K562 (cell line): Measurements from ENCODE around the gene NTPCR. TPM values are rescaled to one million over a fixed set of nuclear protein-coding genes. Genes with fewer than 3 reads are reported as not detected.

Experiments
- ATAC-seq: fragments of 200-7000 bp; cut with Tn5 transposase; 3 replicates; pipeline ENCODE4 v1.9.1; 2020; ENCODE audit warnings: moderate library complexity
- BruUV-seq: library from RNA; stranded (reverse); fragments of 400-500 nt; replicated peaks from 2 replicates; lab custom pipeline; 2021; lab: Mats Ljungman, UMichigan
- CTCF ChIA-PET: fragments of 300-600 bp; formaldehyde crosslinking; extraction: SDS; loops from one replicate; lab custom pipeline; 2021; ENCODE audit warnings: low intra/inter-chr PET ratio; lab: Yijun Ruan, JAX
- POLR2A ChIA-PET: fragments of 300-600, 350-650 bp; sonication (Branson Sonifier 250); formaldehyde crosslinking; extraction: SDS; loops from one replicate; lab custom pipeline; 2021; ENCODE audit warnings: antibody characterized with exemption, inconsistent platforms; lab: Yijun Ruan, JAX
- DNase-seq, 4 experiments: peaks; one replicate each; pipeline versions ENCODE4 v3.0.0 to v3.0.0-alpha.2; 2011 to 2018; ENCODE audit warnings: low spot score in 3 of 4, mixed read lengths in 3 of 4; ENCODE audit errors: extremely low read depth in 1 of 4
- FAIRE-seq: peaks from 2 replicates; lab custom pipeline; 2011; peaks lifted over from hg19 to GRCh38; lab: Jason Lieb, UNC
- H2AFZ ChIP-seq: 2 replicates; pipeline ENCODE4 v1.6.0; 2011; ENCODE audit warnings: low read depth, low read length, control low read depth, inconsistent platforms
- H3K27ac ChIP-seq: fragments of 200-600 bp; 3 replicates; pipeline ENCODE4 v1.8.0; 2011; ENCODE audit warnings: low read depth, mild to moderate bottlenecking, control low read depth, inconsistent platforms, low read length, moderate library complexity, mixed read lengths; ENCODE audit errors: extremely low read depth
- H3K27me3 ChIP-seq, 2 experiments: fragments of 300-600 bp in 1 of 2; 2 replicates in 1 of 2; 3 replicates in 1 of 2; pipeline versions ENCODE4 v1.6.0 to v1.8.0; 2011; ENCODE audit warnings: inconsistent platforms in 2 of 2, low read length in 2 of 2, mild to moderate bottlenecking in 1 of 2, mixed read lengths in 1 of 2, moderate library complexity in 1 of 2; ENCODE audit not compliant: control insufficient read depth in 2 of 2, insufficient read depth in 2 of 2
- H3K36me3 ChIP-seq: fragments of 300-600 bp; 3 replicates; pipeline ENCODE4 v1.8.0; 2011; ENCODE audit warnings: mild to moderate bottlenecking, low read length, inconsistent platforms; ENCODE audit not compliant: control insufficient read depth, insufficient read depth
- H3K4me1 ChIP-seq, 2 experiments: fragments of 200-600 bp in 1 of 2; replicated peaks in 1 of 2; 2 replicates in 1 of 2; 3 replicates in 1 of 2; pipeline versions ENCODE4 v1.5.1 to v1.8.0; 2011; ENCODE audit warnings: inconsistent platforms in 2 of 2, low read length in 2 of 2, mild to moderate bottlenecking in 1 of 2, mixed read lengths in 1 of 2, moderate library complexity in 1 of 2; ENCODE audit not compliant: control insufficient read depth in 2 of 2, insufficient read depth in 2 of 2
- H3K4me2 ChIP-seq: 2 replicates; pipeline ENCODE4 v1.6.1; 2011; ENCODE audit warnings: low read length, control low read depth, inconsistent platforms, mixed read lengths; ENCODE audit not compliant: insufficient read depth
- H3K4me3 ChIP-seq: fragments of 200-600 bp; sonication (generic), shearing (Covaris generic); 2 replicates; pipeline ENCODE4 v1.5.1; 2016; ENCODE audit warnings: control low read depth, inconsistent platforms
- H3K79me2 ChIP-seq: fragments of 200-600 bp; 3 replicates; pipeline ENCODE4 v1.8.0; 2011; ENCODE audit warnings: low read length, inconsistent platforms; ENCODE audit not compliant: control insufficient read depth, insufficient read depth
- H3K9ac ChIP-seq, 2 experiments: 2 replicates each; pipeline versions ENCODE4 v1.6.0 to v1.6.1; 2011; ENCODE audit warnings: low read depth in 2 of 2, low read length in 2 of 2, control low read depth in 1 of 2, inconsistent platforms in 1 of 2, mild to moderate bottlenecking in 1 of 2, mixed read lengths in 1 of 2; ENCODE audit not compliant: insufficient read depth in 1 of 2
- H3K9me1 ChIP-seq: one replicate; pipeline ENCODE4 v1.6.0; 2011; ENCODE audit warnings: inconsistent platforms, mild to moderate bottlenecking, low read length, moderate library complexity; ENCODE audit not compliant: control insufficient read depth, insufficient read depth
- H3K9me3 ChIP-seq: replicated peaks from 2 replicates; pipeline ENCODE4 v1.5.1; 2011; ENCODE audit warnings: low read depth, low read length, inconsistent platforms; ENCODE audit not compliant: control insufficient read depth, insufficient read depth
- H4K20me1 ChIP-seq: replicated peaks from 2 replicates; pipeline ENCODE4 v1.6.1; 2011; ENCODE audit warnings: low read length, inconsistent platforms, mixed read lengths; ENCODE audit not compliant: control insufficient read depth, insufficient read depth
- BCL6 ChIP-seq: fragments of 250-450 bp; sonication (Bioruptor Pico); IDR thresholded peaks from 2 replicates; pipeline ENCODE4 v1.4.0; 2020
- FOXA1 ChIP-seq: fragments of 450-650 bp; IDR thresholded peaks from 2 replicates; pipeline ENCODE4 v1.6.1; 2016; ENCODE audit warnings: mild to moderate bottlenecking, borderline replicate concordance
- MCM7 ChIP-seq, 2 experiments: fragments of 450-650 bp; IDR thresholded peaks; 2 replicates each; pipeline ENCODE4 v1.6.1; 2016 to 2018
- RFX7 ChIP-seq: fragments of 250-450 bp; sonication (Bioruptor Pico); IDR thresholded peaks from 2 replicates; pipeline ENCODE4 v1.5.1; 2021; ENCODE audit warnings: mild to moderate bottlenecking
- TFAM ChIP-seq: fragments of 250-450 bp; sonication (Bioruptor Pico); conservative IDR thresholded peaks from 2 replicates; pipeline ENCODE4 v1.5.0; 2021; ENCODE audit warnings: mild to moderate bottlenecking, moderate library complexity
- ZNF124 ChIP-seq: sonication (generic); formaldehyde crosslinking; IDR thresholded peaks from 2 replicates; pipeline ENCODE4 v1.8.1; 2022; ENCODE audit warnings: missing genetic modification reagents
- ZNF551 ChIP-seq: fragments of 250-450 bp; sonication (Bioruptor Pico); IDR thresholded peaks from 2 replicates; pipeline ENCODE4 v1.5.0; 2021; ENCODE audit warnings: mild to moderate bottlenecking, moderate library complexity
- WGBS: fragments of 100-300 bp; shearing (Covaris generic); methylation state at CpG from one replicate; pipeline ENCODE4 v1.1.6; 2016; ENCODE audit warnings: low coverage, mixed read lengths; ENCODE audit not compliant: insufficient coverage; ENCODE audit errors: missing lambda C conversion rate; 5-methylcytosine and 5-hydroxymethylcytosine counted together
- in situ Hi-C: fragments of 300-500 bp; cut with MboI; formaldehyde crosslinking; loops from 4 replicates; pipeline ENCODE4 v1.15.0; 2018; ENCODE audit warnings: inconsistent platforms, mixed read lengths
- intact Hi-C: fragments of 100-400 bp; cut with micrococcal nuclease; formaldehyde crosslinking; loops from 2 replicates; pipeline ENCODE4 v1.14.2; 2022
- polyA plus RNA-seq, 8 experiments: library from polyadenylated mRNA; depleted of rRNA in 4 of 8; stranded (reverse) in 5 of 8; unstranded in 3 of 8; fragments of >200 nt; fragmentation: Nextera tagmentation in 2 of 8; fragmentation: Illumina TruSeq in 1 of 8; extraction: Ambion mirVana in 2 of 8; extraction: Trizol in 1 of 8; gene quantifications; 2 replicates each; pipeline versions ENCODE4 v1.2.1 to v1.2.3, GENCODE V29; 2011 to 2014; ENCODE audit warnings: inconsistent platforms in 1 of 8, missing spikeins in 1 of 8
- total RNA-seq, 7 experiments: library from RNA; depleted of rRNA in 6 of 7; stranded (reverse); fragments of >200 nt in 6 of 7; fragmentation: Illumina TruSeq in 2 of 7; extraction: Trizol in 2 of 7; gene quantifications; 2 replicates each; pipeline versions ENCODE4 v1.2.1 to v1.2.3, GENCODE V29; 2011 to 2021; ENCODE audit warnings: low replicate concordance in 1 of 7
- TF ChIP-seq, protein P1 (sequence below): conservative IDR thresholded peaks from 2 replicates; pipeline ENCODE4 v1.6.1; 2011; ENCODE audit warnings: low read depth, mild to moderate bottlenecking, low read length; ENCODE audit not compliant: control insufficient read depth

Gene NTPCR
- total and polyA plus RNA-seq, 9 of the 15 experiments (the other 6 are each of a cell fraction or from before 2014, with no cell fraction given), result 19.3 to 105 (median 48.8) TPM

DNA sequence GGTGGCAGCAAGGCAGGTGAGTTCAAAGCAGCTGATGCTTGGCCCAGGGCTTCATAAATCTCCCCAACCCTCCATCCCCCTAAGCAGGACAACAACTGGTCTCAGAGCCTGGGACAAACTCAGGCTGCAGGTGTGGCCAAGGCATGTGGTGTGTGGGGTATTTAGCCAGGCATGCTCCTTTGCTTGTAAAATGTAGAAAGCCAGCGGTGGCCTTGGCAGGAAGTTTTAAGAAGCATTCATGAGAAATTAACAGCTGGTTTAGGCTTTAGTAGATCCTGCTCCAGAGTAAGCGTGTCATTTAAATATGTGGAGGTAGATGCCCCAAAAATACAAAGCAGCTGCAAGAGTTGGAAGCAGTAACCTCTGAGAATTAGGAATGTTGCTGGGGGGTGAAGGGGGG is 44.8 kb downstream of the NTPCR start:
- TF ChIP-seq, protein P1, sequence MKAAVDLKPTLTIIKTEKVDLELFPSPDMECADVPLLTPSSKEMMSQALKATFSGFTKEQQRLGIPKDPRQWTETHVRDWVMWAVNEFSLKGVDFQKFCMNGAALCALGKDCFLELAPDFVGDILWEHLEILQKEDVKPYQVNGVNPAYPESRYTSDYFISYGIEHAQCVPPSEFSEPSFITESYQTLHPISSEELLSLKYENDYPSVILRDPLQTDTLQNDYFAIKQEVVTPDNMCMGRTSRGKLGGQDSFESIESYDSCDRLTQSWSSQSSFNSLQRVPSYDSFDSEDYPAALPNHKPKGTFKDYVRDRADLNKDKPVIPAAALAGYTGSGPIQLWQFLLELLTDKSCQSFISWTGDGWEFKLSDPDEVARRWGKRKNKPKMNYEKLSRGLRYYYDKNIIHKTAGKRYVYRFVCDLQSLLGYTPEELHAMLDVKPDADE, result no peak
- TF ChIP-seq MCM7 (IDR thresholded peaks at IDR 0.05) (no peak), ZNF124 (CRISPR knock-in tag) (no peak), RFX7 (CRISPR knock-in tag) (no peak), TFAM (CRISPR knock-in tag) (no peak), ZNF551 (CRISPR knock-in tag) (no peak), BCL6 (CRISPR knock-in tag) (no peak), FOXA1 (no peak)
- POLR2A ChIA-PET, result no interaction called here

More for the DNA sequence above, 44.8 kb downstream of the NTPCR start:
- Histone ChIP-seq H3K9me1 (no peaks in the 10 kb centered on the region), H3K27me3 (peaks cover 10 to 43% of the 10 kb centered on the region in 2 experiments; a peak in 4 of 5 replicates), H3K27ac (no peak overlapping the region), H3K4me1 (no peaks in the 10 kb centered on the region; a peak in 1 of 5 replicates), H4K20me1 (no peaks in the 10 kb centered on the region), H2AFZ (no peak overlapping the region), H3K9me3 (no peaks in the 10 kb centered on the region), H3K4me3 (no peak overlapping the region), H3K4me2 (no peak overlapping the region), H3K36me3 (no peaks in the 10 kb centered on the region), H3K79me2 (no peaks in the 10 kb centered on the region), H3K9ac (no peak overlapping the region)
- DNase-seq, result no peak
- in situ Hi-C loops, result no loop called here
- BruUV-seq, result no TSS peak
- CTCF ChIA-PET, result no interaction called here
- FAIRE-seq, result no peak
- intact Hi-C loops, result no loop called here
- WGBS, result 0% methylated on average over 2 of the region's 2 CpGs
- ATAC-seq, result no peak
